GM19240 (cell line): ENCODE measurements around the gene ZNF382.
"Not testable (repeated sequence)": the region's sequence is repeated elsewhere in the genome, so short reads cannot be mapped to it uniquely, and the experiment has no call there.

Source experiments
- DNase-seq: peaks from one replicate; pipeline ENCODE4 v3.0.0; 2011; ENCODE audit warnings: low spot score; ENCODE audit not compliant: insufficient read length

The ZNF382 gene

DNA sequence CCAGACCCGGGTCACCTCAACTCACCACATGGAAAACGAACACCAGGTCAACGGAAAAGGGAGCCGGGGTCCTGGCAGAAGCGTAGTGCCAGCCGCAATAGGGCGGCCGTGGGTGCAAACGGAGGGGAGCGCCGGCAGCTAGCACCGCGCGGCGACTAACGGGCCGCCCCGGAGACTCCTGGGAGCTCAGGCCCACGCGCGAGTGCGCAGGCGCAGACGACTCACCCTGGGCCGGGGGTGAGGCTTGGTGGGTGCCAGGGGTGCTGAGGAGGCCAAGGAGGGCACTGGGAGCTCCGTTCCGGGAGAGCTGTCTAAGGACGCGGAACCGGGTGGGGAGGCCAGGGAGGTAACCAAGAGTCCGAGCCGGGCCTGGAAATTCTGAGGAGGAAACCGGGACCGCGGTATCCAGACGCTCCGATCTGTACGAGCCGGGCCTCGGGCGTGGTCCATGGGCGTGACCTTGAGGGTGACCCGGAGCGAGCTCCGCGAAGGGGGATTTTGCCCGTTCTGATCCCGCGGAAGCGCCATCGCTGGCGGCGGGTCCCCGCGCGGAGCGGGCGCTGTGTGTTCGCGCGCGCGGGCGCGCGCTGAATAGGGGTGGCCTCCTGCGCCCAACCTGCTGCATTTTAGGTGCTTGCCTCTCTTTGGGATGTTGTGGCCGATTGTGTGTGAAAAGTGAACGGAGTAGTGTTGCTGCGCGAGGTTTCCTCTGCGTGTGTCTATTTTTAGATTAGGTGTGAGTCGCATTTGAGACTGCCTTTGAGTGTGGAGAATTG lies at the start of gene ZNF382:
ZNF382 (plus strand) TSS at position 213 of the 776 bp plus-strand sequence. CDS start 4,602 bp downstream, outside the sequence.
- DNase-seq = peak; percentile 68

- no peak for DNase-seq
Observed at GRCh38 chr19:36564391-36564790, 40.7 kb upstream of the ZNF382 start.

- no peak for DNase-seq
Observed at GRCh38 chr19:36572593-36573019, 32.5 kb upstream of the ZNF382 start.

GRCh38 chr19:36573020-36573894 lies 31.9 kb upstream of the ZNF382 start, which contains the start of gene ZNF529:
Gene ZNF529, minus strand, starts transcription at chr19:36573292. Its CDS starts 946 bp downstream, at chr19:36572346.
- DNase-seq = peak; percentile 76

DNA sequence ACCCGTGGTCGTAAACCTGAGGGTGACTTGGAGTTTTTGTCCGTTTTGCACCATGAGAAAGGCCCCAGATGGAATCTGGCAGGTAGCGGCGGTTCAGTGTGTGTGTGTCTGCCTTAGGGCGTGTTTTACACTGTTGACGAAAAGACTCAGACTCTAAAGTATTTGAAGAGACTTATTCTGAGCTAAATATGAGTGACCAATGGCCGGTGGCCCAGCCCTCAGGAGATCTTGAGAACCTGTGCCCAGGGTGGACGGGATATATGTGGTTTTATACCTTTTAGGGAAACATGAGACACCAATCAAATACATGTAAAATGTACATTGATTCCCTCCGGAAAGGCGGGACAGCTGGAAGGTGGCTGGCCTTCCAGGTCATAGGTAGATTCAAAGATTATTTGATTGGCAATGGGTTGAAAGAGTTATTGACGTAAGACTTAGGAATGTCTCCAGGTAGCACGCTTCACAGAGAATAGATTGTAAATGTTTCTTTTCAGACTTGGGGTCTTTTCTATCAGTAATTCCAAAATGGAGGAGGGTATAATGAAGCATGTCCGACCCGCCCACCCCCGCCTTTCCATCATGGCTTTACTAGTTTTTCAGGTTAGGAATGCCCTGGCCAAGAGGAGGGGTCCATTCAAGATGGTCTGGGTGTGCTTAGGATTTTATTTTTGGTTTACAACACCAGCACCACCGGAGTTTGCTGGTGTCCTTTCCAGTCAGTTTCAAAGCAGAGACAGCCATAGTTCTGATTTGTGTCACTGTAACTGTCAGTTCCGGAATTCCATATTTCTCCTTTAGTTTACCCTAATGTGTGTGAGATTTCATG lies 31.0 kb upstream of the ZNF382 start:
- DNase-seq = no peak

DNA sequence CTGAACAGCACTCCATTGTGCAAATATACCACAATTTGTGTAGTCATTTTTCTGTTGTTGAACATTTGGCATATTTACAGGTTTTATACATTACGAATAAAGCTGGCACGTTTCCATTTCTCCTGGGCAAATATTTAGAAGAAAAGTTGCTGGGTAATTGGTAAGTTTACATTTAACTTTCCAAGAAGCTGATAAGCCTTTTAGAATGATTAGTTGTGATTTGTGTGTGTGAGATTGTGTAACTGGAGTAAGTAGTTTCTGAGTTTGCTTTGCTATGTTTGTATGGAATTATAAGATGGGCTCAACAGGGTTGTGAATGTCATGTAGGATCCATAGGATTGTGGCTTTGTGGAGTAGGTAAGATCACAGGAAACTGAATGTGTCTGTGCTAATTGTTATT lies 30.4 kb upstream of the ZNF382 start:
- no peak for DNase-seq

DNA sequence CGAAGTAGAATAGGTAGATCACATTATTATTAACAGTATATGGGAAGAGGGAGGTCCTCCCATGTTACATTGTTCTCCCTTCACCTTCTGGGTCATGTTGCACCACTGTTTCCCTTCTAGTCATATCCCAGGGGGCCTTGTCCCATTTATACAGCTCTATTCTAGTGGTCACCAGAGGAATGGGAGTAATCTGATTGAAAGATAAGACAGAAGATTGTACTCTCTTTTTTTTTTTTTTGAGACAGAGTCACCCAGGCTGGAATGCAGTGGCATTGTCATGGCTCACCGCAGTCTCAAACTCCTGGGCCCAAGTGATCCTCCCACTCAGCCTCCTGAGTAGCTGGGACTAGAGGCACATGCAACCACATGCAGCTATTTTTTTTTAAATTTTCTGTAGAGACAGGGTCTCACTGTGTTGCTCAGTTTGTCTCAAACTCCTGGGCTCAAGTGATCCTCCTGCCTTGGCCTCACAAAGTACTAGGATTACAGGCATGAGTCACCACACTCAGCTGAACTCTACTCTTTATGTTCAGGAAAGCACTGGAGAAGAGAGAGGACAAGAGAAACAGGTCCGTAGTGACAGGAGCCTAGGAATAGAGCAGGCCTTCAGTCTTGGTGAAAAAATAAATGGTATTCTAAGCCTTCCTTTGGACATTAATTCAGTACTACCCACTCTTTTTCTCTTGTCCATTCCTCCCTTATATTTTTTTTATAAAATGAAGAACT lies 27.7 kb upstream of the ZNF382 start:
- no peak for DNase-seq

DNA sequence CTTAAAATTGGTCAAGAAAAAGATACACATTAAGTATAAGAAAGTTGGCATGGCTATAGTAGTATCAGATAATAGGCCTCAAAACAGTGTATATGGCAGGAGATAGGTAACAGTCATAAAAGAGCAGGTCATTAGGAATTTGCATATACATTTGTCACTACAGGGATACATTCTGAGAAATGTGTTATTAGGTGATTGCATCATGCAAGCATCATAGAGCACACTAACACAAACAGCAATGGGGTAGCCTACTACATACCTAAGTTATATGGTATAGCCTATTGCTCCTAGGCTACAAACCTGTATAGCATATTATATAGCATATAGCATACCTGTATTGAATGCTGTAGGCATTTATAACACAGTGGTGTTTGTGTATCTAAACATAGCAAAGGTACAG lies 25.9 kb upstream of the ZNF382 start:
- DNase-seq = no peak

- not testable (repeated sequence) for DNase-seq
Observed at GRCh38 chr19:36602681-36603080, 2.4 kb upstream of the ZNF382 start.

DNA sequence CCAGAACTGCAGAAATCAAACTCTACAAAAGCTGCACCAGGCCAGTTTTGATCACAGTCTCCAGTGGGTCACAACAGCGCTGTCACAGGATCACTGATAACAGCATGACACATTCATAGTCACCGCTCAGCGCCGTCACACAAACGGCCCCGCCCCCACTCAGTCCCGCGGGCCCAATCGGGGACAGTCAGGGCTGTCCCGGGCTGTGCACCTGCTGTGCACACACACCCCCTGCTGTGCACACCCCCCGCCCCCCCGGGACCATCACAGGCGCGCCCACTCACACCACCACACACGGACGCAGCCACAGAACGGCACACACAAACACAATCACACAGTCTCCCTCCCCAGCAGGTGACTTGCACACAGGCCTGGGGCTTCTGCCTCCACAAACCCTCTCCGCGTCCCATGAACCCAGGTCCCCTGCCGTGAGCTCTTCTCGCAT lies 435 bp upstream of the ZNF382 start:
- peak; percentile 44 for DNase-seq

- DNase-seq = no peak
Observed at GRCh38 chr19:36605877-36606478, 865 bp downstream of the ZNF382 start.

DNA sequence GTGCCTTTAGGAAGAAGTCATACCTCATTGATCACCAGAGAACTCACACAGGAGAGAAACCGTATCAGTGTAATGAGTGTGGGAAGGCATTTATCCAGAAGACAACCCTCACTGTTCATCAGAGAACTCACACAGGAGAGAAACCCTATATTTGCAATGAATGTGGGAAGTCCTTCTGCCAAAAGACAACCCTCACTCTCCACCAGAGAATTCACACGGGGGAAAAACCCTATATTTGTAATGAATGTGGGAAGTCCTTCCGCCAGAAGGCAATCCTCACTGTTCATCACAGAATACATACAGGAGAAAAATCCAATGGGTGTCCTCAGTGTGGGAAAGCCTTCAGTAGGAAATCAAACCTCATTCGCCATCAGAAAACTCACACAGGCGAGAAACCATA lies 21.9 kb downstream of the ZNF382 start:
- no peak for DNase-seq

- DNase-seq = no peak
Observed at GRCh38 chr19:36635342-36635741, 30.2 kb downstream of the ZNF382 start.

DNA sequence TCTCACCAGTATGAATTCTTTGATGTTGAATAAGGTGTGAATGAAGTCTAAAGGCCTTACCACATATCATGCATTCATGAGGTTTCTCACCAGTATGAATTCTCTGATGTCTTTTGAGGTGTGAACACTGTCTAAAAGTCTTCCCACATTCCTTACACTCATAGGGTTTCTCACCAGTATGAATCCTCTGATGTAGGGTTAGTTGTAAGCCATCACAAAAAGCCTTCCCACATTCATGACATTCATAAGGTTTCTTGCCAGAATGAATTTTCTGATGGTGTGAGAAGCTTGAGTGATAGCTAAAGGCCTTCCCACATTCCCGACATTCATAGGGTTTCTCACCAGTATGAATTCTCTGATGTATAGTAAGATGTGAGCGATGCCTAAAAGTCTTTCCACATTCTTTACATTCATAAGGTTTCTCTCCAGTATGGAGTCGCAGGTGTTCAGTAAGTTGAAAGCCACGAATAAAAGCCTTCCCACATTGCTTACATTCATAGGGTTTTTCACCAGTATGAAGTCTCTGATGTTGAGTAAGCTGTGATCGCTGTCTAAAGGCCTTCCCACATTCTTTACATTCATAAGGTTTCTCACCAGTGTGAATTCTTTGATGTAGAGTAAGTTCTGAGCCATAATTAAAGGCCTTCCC lies 33.9 kb downstream of the ZNF382 start:
- no peak for DNase-seq

DNA sequence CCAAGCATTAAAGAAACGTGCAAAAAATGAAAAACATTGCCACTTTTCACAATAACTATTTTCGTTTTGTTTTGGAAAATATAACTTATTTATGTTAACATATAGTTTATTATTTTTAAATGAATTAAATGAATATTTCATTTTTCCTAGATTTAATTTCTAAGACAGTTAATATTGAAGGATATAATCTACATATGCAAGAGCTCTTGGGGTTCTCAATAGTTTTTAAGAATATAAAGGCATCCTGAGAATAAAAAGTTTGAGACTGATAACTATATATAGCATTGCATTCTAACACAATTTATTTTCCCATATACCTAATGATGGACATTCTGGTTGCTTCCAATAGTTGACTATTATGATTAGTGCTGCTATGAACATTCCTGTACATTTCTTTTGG lies 41.6 kb downstream of the ZNF382 start:
- no peak for DNase-seq

DNA sequence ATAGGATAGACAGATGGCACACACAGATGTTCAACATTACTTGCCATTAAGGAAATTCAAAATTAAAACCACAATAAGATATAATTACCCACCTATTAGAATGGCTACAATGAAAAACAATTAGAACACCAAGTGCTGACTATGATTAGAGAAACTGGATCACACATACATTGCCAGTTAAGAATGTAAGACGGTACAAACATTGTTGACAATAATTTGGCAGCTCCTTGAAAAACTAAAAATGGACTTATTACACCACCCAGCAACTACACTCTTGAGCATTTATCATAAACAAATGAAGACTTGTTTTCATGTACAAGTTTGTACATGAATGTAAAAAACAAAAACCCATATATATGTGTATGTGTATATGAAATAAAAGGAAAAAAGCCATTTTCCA lies 47.8 kb downstream of the ZNF382 start:
- no peak for DNase-seq

GRCh38 chr19:36665832-36666231 lies 60.7 kb downstream of the ZNF382 start:
- no peak for DNase-seq

- no peak for DNase-seq
Observed at GRCh38 chr19:36668646-36669045, 63.5 kb downstream of the ZNF382 start.

DNA sequence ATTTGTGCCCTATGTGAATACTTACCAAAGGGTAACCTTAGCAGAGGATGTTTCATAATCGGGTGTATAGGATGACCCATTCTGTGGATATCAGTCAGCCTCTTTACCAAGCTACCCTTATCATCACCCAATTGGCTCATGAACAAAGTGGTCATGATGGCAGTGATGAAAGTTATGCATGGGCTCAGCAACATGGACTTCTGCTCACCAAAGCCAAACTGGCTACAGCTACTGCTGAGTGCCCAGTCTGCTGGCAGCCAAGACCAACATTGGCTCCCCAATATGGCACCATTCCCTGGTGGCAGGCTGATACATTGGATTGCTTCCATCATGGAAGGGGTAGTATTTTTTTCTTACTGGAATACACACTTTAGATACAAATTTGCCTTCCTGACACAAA lies 67.3 kb downstream of the ZNF382 start:
- no peak for DNase-seq

DNA sequence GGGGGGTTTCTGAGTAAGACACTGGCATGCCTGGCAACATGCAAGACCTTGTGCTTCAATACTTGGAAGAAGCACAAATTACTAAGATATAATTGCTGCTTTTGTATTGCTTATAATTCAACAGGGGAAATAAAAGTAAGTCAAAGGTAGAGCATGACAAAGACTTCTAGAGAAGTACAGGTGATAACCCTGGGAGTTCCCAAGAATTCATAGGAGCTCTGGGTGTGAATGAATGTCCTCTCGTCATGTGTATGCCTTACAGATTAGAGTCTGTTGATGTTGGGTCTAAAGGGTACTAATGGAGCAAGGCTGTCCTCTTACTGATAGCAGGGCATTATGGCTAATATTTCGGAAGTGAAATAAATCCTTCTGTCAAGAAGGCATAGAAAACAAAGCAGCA lies 69.1 kb downstream of the ZNF382 start:
- DNase-seq = no peak
